Esophagus squamous epithelium (tissue), 5 donors: Measurements from ENCODE around the gene CABLES1. TPM values are rescaled to one million over a fixed set of nuclear protein-coding genes. Genes with fewer than 3 reads are reported as not detected.

Experiments used
- DNase-seq: peaks from one replicate; lab custom pipeline; 2025; lab: John Stamatoyannopoulos, UW
- H3K27ac ChIP-seq, 4 donors: fragments of 200-600 bp; sonication (generic); one replicate each; pipeline ENCODE4 v1.5.1; 2016 to 2019; ENCODE audit warnings: mild to moderate bottlenecking in 1 of 4
- H3K27me3 ChIP-seq, 4 donors: fragments of 200-600 bp; sonication (generic); 1 replicate in 3 of 4; 2 replicates in 1 of 4; pipeline versions ENCODE4 v1.5.1 to v1.6.0; 2017 to 2021; ENCODE audit warnings: antibody characterized with exemption in 1 of 4
- H3K36me3 ChIP-seq, 3 donors: fragments of 200-600 bp; sonication (generic); one replicate each; pipeline ENCODE4 v1.5.1; 2016 to 2019
- H3K4me1 ChIP-seq, 3 donors: fragments of 200-600 bp; sonication (generic); one replicate each; pipeline ENCODE4 v1.5.1; 2017 to 2019
- H3K4me3 ChIP-seq, 4 donors: fragments of 200-600 bp; sonication (generic); 1 replicate in 3 of 4; 2 replicates in 1 of 4; pipeline ENCODE4 v1.5.1; 2016 to 2019; ENCODE audit warnings: mild to moderate bottlenecking in 2 of 4, moderate library complexity in 1 of 4
- H3K9me3 ChIP-seq, 3 donors: fragments of 200-600 bp; sonication (generic); one replicate each; pipeline ENCODE4 v1.5.1; 2016 to 2019
- CTCF ChIP-seq, 6 experiments: fragments of 450-650 bp in 4 of 6; fragments of 200-600 bp in 2 of 6; sonication (generic) in 2 of 6; IDR thresholded peaks; one replicate each; pipeline ENCODE4 v1.5.1; 2016 to 2019; ENCODE audit warnings: antibody characterized with exemption in 6 of 6, mild to moderate bottlenecking in 4 of 6, moderate library complexity in 4 of 6
- POLR2A ChIP-seq, 4 donors: fragments of 450-650 bp; IDR thresholded peaks; one replicate each; pipeline ENCODE4 v1.6.1; 2017; ENCODE audit warnings: antibody characterized with exemption in 4 of 4, mild to moderate bottlenecking in 4 of 4, moderate library complexity in 3 of 4
- WGBS, 2 donors: methylation state at CpG; one replicate each; pipeline ENCODE4 v1.1.5; 2018; 5-methylcytosine and 5-hydroxymethylcytosine counted together
- intact Hi-C: fragments of 100-400 bp; cut with DNase I; formaldehyde crosslinking; loops from one replicate; pipeline ENCODE4 v1.15.0; 2022
- total RNA-seq, 4 donors: library from RNA; depleted of rRNA; stranded (reverse); fragments of >200 nt; gene quantifications; one replicate each; pipeline ENCODE4 v1.1.0, GENCODE V29; 2016
- donor health status: DM: yes; HTN: yes; CAD: no.

CABLES1 gene
- total RNA-seq, 4 donors from 2014 or later = 4.4 to 9.9 (median 8.5) TPM

- WGBS, 2 donors = 14 to 17% methylated on average over 8 of the region's 8 CpGs
- intact Hi-C loops = loop anchor here (10.0 kb wide), 2 partner anchors 103 to 223 kb away; no protein-coding TSS in a partner anchor
- Histone ChIP-seq H3K27me3 (peaks cover 0 to 17% (median 0%) of the 10 kb centered on the region in 4 donors), H3K9me3 (no peaks in the 10 kb centered on the region), H3K4me3 (no peak overlapping the region), H3K36me3 (no peaks in the 10 kb centered on the region), H3K4me1 (peaks cover 10 to 30% (median 12%) of the 10 kb centered on the region in 3 donors), H3K27ac (no peak overlapping the region)
- TF ChIP-seq POLR2A (IDR thresholded peaks at IDR 0.05) (no peak), CTCF (IDR thresholded peaks at IDR 0.05) (peak; percentile 69 to 84 (median 82))
- DNase-seq = no peak
Measured at GRCh38 chr18:23131693-23132319, 3.5 kb upstream of the CABLES1 start.

GRCh38 chr18:23133860-23134779, 1.2 kb upstream of the CABLES1 start:
- intact Hi-C loops = loop anchor here (10.0 kb wide), 2 partner anchors 101 to 221 kb away; no protein-coding TSS in a partner anchor
- no peak for DNase-seq
- Histone ChIP-seq H3K27ac (peak overlapping the region; percentile 80 to 90 (median 88)), H3K36me3 (no peaks in the 10 kb centered on the region), H3K9me3 (no peaks in the 10 kb centered on the region), H3K4me3 (peak overlapping the region in 3 of 4 donors; percentile 74 to 78 (median 76)), H3K4me1 (peaks cover 23 to 44% (median 26%) of the 10 kb centered on the region in 3 donors), H3K27me3 (peaks cover 0 to 20% (median 0%) of the 10 kb centered on the region in 4 donors)
- 21 to 29% methylated on average over 13 to 16 of the region's 18 CpGs for WGBS, 2 donors
- TF ChIP-seq CTCF (IDR thresholded peaks at IDR 0.05) (no peak), POLR2A (IDR thresholded peaks at IDR 0.05) (peak in 1 of 4 donors; percentile 17)

GRCh38 chr18:23135550-23136325, 453 bp downstream of the CABLES1 start:
- no peak for DNase-seq
- H3K4me3 ChIP-seq = peak overlapping the region; percentile 69 to 78 (median 75)
- H3K36me3 ChIP-seq = no peaks in the 10 kb centered on the region
- TF ChIP-seq CTCF (IDR thresholded peaks at IDR 0.05) (peak in 1 of 6 experiments; percentile 4), POLR2A (IDR thresholded peaks at IDR 0.05) (no peak)
- H3K9me3 ChIP-seq = no peaks in the 10 kb centered on the region
- H3K27me3 ChIP-seq = peaks cover 0 to 20% (median 0%) of the 10 kb centered on the region in 4 donors
- 0% methylated on average over 4 to 9 of the region's 134 CpGs for WGBS, 2 donors
- H3K4me1 ChIP-seq = peaks cover 23 to 46% (median 26%) of the 10 kb centered on the region in 3 donors
- intact Hi-C loops = loop anchor here (10.0 kb wide), 2 partner anchors 99 to 219 kb away; no protein-coding TSS in a partner anchor
- H3K27ac ChIP-seq = peak overlapping the region; percentile 80 to 90 (median 88)

GRCh38 chr18:23136326-23137096, 1.2 kb downstream of the CABLES1 start:
- TF ChIP-seq POLR2A (IDR thresholded peaks at IDR 0.05) = no peak
- no peak for TF ChIP-seq CTCF (IDR thresholded peaks at IDR 0.05)
- Histone ChIP-seq H3K9me3 (no peaks in the 10 kb centered on the region), H3K4me1 (peaks cover 27 to 54% (median 29%) of the 10 kb centered on the region in 3 donors), H3K27me3 (peaks cover 0 to 20% (median 0%) of the 10 kb centered on the region in 4 donors), H3K4me3 (peak overlapping the region; percentile 69 to 78 (median 75)), H3K27ac (peak overlapping the region; percentile 69 to 90 (median 85)), H3K36me3 (no peaks in the 10 kb centered on the region)
- WGBS, 2 donors = 6% methylated on average over 20 of the region's 72 CpGs; no CpG with 5 or more reads in 1 of the 2 donors
- DNase-seq = no peak
- intact Hi-C loops = loop anchor here (10.0 kb wide), 2 partner anchors 98 to 218 kb away; no protein-coding TSS in a partner anchor
